Measurements from ENCODE around the gene SIGLECL1.

SIGLECL1 gene

GRCh38 chr19:51227966-51228365 is 22.9 kb upstream of the SIGLECL1 start:
- DNase-seq (ENCODE audit: insufficient read length, low spot score) (no peak), FAIRE-seq (no peak)
- no peak for TF ChIP-seq POLR2A (IDR thresholded peaks at IDR 0.05; ENCODE audit: low read depth, low read length)

- no peak for TF ChIP-seq POLR2A (IDR thresholded peaks at IDR 0.05; ENCODE audit: low read depth, low read length)
- DNase-seq (ENCODE audit: insufficient read length, low spot score), result no peak
- FAIRE-seq, result no peak
Observed at GRCh38 chr19:51240866-51241265, 10.0 kb upstream of the SIGLECL1 start.

- no peak for FAIRE-seq
- no peak for DNase-seq (ENCODE audit: insufficient read length, low spot score)
- no peak for TF ChIP-seq POLR2A (IDR thresholded peaks at IDR 0.05; ENCODE audit: low read depth, low read length)
Observed at GRCh38 chr19:51242881-51243630, 7.8 kb upstream of the SIGLECL1 start.

- no peak for TF ChIP-seq POLR2A (IDR thresholded peaks at IDR 0.05; ENCODE audit: low read depth, low read length)
- FAIRE-seq, result no peak
- no peak for DNase-seq (ENCODE audit: insufficient read length, low spot score)
Observed at GRCh38 chr19:51246164-51246552, 4.7 kb upstream of the SIGLECL1 start.

GRCh38 chr19:51247972-51248590 is 2.8 kb upstream of the SIGLECL1 start:
- no peak for TF ChIP-seq POLR2A (IDR thresholded peaks at IDR 0.05; ENCODE audit: low read depth, low read length)
- FAIRE-seq (no peak), DNase-seq (ENCODE audit: insufficient read length, low spot score) (no peak)

GRCh38 chr19:51251468-51251820 is 564 bp downstream of the SIGLECL1 start:
- FAIRE-seq, result no peak

GRCh38 chr19:51252306-51253079 is 1.6 kb downstream of the SIGLECL1 start:
- DNase-seq (ENCODE audit: insufficient read length, low spot score), result no peak
- no peak for FAIRE-seq
- TF ChIP-seq POLR2A (IDR thresholded peaks at IDR 0.05; ENCODE audit: low read depth, low read length), result no peak

More at GRCh38 chr19:51251468-51251820, 564 bp downstream of the SIGLECL1 start:
- DNase-seq (ENCODE audit: insufficient read length, low spot score), result no peak
- no peak for TF ChIP-seq POLR2A (IDR thresholded peaks at IDR 0.05; ENCODE audit: low read depth, low read length)

GRCh38 chr19:51253088-51253806 is 2.4 kb downstream of the SIGLECL1 start:
- TF ChIP-seq POLR2A (IDR thresholded peaks at IDR 0.05; ENCODE audit: low read depth, low read length), result no peak
- DNase-seq (ENCODE audit: insufficient read length, low spot score) (no peak), FAIRE-seq (no peak)

- no peak for TF ChIP-seq POLR2A (IDR thresholded peaks at IDR 0.05; ENCODE audit: low read depth, low read length)
- FAIRE-seq, result no peak
- DNase-seq (ENCODE audit: insufficient read length, low spot score), result no peak
Observed at GRCh38 chr19:51256155-51256625, 5.3 kb downstream of the SIGLECL1 start.

GRCh38 chr19:51257471-51257870 is 6.6 kb downstream of the SIGLECL1 start:
- TF ChIP-seq POLR2A (IDR thresholded peaks at IDR 0.05; ENCODE audit: low read depth, low read length), result no peak
- no peak for FAIRE-seq
- DNase-seq (ENCODE audit: insufficient read length, low spot score), result no peak

- DNase-seq (ENCODE audit: insufficient read length, low spot score) (no peak), FAIRE-seq (no peak)
Observed at GRCh38 chr19:51258165-51259160, 7.6 kb downstream of the SIGLECL1 start.

GRCh38 chr19:51259348-51260245 is 8.7 kb downstream of the SIGLECL1 start:
- FAIRE-seq (peak; percentile 60), DNase-seq (ENCODE audit: insufficient read length, low spot score) (no peak)
- no peak for TF ChIP-seq POLR2A (IDR thresholded peaks at IDR 0.05; ENCODE audit: low read depth, low read length)

More at GRCh38 chr19:51258165-51259160, 7.6 kb downstream of the SIGLECL1 start:
- TF ChIP-seq POLR2A (IDR thresholded peaks at IDR 0.05; ENCODE audit: low read depth, low read length), result no peak

All from H54 (cell line).